GM21526 (cell line): ENCODE results near the gene FAM217A.

Experiments
- ATAC-seq: cut with Tn5 transposase; IDR thresholded peaks from one replicate; pipeline ENCODE4 v1.9.1; 2021; ENCODE audit warnings: moderate library complexity; ENCODE audit not compliant: unreplicated experiment, low FRiP score

Gene FAM217A

DNA sequence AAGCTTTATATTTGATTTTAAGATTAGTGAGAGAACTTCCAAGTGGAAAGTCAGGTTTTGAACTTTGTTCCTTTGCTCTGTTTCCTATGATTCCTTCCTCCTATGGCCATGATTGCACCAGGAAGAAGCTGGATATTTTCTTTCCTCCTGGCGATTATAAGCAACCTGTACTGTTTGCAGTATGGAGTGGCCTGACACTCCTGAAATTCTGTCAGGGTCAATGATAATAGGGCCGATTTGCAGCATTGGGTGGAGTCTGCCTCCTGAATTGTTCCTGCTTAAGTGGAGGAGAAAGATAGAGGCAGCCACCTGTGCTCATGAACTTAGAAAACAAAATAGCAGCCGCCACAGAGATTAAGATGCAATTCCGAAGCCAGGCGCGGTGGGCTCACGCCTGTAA, 9.8 kb upstream of the FAM217A start:
- no peak for ATAC-seq

DNA sequence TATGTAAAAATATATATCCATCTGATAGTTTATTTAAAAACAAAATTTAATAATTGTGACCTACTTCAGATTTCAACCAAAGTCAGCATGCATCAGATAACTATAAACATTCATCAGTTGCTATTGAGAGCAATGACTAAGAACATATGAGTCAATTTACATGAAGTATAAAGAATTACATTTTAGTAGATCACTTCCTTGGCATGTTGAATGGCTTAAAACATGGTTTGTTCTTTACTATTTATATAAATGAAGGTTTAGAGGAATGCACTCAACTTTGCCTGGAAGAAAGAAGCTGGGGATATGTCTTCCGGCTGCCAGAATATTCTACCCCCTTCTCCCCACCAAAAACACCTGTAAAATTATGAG, 6.4 kb upstream of the FAM217A start:
- no peak for ATAC-seq

DNA sequence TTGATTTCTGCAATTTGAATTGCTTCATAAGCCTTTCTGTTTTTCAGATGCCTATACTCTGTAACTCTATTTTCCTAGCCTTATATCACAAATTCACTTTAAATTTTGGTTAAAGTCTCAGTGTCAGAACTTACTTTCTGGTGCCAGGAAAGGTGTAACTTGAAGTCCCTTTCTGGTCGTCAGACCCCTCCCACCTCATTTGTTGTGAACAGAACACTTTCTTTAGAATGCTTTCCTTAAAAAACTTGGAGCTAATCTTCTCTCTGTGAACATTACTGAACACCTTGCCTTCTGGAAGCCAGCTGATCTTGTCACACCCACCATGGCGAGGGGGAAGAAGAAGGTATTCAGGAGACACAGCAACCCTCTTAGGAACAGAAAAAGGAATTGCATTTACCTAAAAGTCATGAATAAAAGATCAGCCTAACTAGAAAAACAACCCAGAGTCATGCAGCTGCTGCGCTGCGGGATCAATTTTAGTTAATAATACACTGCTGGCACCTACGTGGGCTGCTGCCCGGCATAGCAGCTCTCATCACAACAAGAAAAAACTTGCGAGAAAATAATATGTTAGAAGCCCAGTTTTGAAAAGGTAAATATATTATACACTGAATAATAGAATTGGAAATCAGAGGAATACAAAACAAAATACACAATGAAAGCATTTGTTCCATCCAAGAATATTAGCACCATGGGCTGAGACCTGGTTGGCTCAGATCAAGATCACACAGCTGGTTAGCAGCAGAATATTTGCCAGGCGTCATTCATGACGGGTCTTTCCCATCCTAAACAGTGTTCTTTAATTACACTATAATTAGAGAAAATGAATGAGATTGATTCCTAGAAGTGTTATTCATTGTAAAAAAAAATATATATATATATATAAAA, 5.8 kb upstream of the FAM217A start:
- no peak for ATAC-seq

DNA sequence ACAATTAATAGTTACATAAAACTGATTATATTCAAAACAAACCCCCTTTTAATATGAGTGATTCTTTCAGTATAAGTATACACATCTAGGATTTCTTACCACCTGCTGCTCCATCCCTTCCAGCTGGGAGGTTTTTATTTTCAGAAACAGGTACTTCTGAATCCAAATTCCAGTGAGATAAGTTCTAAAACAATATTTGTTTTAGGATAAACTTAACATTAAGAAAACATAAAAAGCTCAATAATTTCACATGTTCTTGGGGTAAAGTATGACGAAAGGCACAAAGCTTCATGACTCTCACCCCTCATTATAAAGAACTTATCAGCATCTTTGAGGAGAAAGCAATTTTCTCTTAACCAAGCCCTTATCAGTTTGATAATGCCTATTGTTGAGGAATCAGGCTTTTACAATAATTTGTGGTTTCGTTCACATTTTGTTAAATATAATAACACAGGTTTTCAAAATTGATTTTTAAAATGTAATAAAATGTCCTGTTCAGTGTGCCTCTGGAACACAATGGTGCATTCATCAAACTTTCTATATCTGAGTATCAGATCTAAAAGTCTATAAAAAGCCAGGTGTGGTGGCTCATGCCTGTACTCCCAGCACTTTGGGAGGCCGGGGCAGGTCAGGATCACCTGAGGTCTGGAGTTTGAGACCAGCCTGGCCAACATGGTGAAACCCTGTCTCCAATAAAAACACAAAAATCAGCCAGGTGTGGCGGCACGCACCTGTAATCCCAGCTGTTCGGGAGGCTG, 4.3 kb downstream of the FAM217A start:
- ATAC-seq = no peak

DNA sequence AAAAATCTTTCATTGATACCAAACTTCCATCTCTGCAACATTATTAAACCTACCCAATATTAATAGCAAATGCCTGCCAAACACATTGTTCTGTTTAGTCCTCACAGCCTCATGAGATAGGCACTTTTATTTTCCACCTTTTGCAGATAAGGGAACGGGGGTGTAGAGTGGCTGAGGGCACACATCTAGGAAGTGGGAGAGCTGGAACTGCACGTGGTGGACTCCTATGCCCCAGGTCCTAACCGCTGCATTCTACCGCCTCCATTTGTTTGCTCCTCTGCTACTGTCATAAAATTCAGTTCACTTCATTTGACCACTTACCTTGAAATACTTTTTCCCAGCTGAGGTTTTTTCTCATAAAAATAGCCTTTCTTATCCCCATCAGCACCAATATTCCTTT, 7.6 kb downstream of the FAM217A start:
- no peak for ATAC-seq

DNA sequence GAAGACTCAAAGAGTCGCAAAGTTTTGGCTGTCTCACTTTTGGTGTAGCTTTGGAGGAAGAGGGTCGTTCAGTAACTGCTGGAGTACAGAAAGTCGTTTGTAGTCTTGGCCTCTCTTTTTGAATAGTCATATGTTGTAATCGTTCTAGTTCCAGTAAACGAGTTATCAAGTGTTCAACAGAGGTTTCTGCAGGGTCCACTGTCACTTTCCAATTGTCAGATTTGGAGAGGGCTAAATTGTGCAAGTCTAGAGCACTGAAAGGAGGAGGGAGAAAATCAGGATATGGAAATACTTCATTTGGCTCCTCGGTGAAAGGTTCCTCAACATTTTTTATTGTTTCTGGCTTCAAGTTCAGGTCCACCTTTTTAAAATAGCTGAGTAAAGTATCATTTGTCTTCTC, 9.7 kb downstream of the FAM217A start:
- ATAC-seq = no peak

DNA sequence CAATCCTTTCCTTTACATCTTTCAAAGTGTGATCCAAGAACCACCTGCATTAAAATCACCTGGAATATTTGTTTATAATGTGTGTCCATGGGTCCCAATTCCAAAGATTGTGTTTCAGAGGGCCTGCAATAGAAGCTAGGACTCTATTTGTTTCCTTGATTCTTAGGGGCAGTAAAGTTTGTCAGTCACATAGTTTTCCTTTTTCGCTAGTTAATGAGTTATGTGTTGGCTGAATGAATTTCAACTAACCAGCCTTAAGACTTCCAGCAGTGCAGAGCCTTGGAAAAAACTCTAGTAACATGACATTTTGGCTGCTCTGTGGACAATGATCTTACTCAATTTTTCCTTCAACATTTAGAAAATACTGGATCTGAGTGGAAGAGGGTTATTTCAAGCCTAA, 11.3 kb downstream of the FAM217A start:
- no peak for ATAC-seq

DNA sequence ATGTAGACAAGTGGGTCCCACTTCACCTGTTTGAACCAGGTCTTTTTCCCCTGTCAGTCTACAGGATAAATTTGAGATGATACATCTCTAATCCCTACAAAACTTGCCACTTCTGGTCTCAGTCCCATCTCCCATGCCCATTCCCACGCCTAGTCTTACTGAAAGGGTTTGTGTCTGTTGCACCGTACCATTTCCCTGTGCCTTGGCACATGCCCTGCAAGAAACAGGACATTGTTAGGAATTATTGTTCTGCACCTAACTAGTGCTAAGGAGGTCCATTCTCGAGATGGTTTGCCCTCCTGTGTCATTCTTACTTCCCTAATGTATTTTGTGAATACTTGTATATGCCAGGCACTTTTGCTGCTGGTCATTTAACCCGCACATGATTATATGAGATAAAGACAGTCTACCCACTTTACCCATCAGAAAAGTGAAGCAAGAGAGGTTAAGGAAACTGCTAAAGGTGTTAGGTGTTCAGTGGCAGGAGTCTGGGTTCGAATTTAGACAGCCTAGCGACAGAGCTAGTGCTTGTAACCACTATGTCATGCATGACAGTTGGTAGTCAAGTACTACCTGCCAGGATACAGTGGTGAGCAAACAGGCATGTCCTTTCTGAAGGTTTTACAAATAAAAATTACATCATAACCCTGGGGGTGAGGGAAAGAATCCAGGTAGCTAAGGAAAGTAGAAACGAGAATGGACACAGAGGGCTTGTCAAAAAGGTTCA, 12.7 kb downstream of the FAM217A start:
- ATAC-seq = no peak

DNA sequence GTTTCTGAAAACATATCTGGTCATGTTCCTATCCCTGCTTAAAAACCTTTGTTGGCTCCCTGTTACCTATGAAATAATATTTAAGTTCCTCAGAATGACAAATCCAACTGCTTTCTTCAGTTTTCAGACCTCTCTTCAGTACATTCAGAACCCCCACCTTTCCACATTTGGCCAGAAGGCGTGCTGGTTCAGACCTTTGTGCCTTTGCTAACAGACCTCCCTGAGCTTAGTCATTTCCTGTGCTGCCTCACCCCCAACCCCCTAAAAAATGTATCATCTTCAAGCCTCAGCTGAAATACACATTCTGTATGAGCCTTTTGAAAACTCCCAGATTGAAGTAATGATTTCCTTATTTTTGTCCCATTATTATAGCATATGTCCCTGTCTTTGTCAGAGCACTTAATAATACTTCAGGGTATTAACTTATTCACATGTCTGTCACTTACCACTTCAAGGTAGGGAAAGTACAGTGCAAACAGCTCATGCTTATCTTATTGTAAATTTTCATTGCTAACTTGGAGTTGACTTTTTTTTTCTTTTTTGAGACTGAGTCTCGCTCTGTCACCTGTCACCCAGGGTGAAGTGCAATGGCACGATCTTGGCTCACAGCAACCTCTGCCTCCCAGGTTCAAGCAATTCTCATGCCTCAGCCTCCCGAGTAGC, 19.7 kb downstream of the FAM217A start:
- ATAC-seq = no peak

DNA sequence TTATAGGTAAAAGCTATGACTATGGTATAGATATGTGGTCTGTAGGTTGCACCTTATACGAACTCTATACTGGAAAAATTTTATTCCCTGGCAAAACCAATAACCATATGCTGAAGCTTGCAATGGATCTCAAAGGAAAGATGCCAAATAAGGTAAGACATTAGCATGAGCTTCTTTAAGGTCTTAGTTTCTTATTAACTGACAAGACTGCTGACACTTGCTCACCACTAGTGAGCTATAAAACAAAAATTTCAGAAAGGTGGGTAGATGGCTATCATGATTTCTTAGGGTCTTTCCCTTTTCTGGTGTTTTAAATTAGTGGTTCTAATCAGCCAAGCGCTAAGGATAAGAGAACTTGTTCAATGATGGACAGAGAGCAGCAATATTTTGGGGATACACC, 21.9 kb downstream of the FAM217A start:
- no peak for ATAC-seq

DNA sequence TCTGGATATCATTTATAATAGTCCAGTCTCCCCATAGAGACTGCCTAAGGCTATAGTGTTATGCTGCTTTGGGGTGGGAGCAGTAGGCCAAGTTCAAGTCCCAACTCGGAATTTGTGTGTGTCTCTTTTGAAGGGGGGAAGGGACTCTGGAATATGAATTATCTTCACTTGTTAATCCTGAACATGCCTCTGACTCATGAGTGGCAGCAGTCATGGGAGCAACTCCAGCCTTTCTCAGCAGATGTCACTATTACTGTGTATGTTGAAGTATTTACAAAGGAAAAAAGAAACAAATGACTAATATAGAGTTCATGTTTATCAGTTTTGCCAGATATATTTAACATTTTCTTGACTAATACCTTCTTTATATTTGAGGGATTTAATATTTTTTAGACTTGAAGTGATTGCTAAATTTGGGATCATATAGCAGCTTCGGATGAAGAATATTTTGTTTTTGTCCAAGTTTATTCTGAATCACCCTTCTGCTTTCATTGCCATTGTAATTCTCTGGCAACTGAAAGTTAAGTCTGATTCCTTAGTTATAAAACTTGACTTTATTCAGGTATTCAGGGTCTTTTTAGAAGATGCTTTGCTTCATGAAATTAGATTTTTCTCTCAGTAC, 23.4 kb downstream of the FAM217A start:
- no peak for ATAC-seq

DNA sequence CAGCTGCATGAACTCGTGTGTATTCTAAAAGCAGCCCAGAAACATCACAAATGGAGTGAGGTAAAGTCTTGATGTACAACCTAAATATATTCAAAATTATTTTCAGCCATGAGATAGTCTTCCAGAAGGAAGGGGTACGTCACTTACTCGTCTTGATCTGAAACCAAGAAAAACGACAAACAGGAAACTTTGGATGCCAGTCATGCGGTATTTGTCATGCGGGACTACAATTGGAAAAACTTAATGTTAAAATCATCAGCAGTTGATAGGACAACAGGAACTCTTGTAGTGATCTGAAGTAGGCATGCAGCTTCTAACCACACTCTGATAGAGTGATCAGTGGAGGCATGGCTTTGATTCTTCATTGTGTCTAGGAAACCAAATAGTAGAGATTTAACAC, 29.7 kb downstream of the FAM217A start:
- no peak for ATAC-seq

DNA sequence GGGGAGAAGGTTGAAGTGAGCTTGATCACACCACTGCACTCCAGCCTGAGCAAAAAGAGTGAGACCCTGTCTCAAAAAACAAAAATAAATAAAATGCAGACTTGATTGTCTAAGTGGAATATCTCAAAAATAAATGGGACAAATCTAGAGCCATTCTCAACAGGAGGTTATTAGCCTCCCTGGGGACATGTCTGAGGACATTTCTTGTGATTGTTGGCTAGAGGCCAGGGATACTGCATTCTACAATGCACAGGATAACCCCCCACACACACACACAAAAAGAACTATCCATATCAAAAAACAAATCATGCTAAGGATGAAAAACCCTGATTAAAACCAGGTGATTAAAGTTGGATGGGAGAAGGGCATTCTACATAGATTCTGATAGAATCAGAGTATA, 37.5 kb downstream of the FAM217A start:
- no peak for ATAC-seq

DNA sequence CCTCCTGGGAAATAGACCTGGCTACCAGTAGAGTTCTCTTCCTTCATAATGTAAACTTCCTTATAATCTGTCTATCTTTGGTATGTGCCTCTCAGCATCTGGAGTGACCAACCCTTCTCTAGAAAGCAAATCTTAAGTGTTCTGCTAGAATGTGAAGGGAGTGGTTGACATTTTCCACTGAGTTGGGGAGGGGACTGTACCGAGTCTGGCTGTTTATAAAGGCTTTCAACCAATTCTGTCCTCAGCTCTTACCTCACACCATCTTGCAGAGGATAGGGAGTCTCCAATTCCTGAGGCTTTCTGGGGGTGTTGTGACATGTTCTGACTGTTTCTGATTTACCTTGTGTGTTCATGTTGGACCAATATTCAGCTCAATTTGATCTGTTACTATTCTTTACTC, 39.6 kb downstream of the FAM217A start:
- no peak for ATAC-seq

DNA sequence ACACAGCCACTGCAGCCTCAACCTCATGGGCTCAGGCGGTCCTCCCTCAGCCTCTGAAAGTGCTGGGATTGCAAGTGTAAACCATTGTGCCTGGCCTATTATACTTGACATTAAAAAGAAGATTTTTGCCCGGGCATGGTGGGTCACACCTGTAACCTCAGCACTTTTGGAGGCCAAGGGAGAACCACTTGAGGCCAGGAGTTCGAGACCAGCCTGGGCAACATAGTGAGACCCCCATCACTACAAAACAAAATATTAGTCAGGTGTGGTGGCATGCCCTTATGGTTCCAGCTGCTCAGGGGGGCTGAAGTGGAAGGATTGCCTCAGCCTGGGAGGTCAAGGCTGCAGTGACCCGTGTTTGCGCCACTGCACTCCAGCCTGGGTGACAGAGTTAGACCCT, 42.4 kb downstream of the FAM217A start:
- ATAC-seq = no peak

DNA sequence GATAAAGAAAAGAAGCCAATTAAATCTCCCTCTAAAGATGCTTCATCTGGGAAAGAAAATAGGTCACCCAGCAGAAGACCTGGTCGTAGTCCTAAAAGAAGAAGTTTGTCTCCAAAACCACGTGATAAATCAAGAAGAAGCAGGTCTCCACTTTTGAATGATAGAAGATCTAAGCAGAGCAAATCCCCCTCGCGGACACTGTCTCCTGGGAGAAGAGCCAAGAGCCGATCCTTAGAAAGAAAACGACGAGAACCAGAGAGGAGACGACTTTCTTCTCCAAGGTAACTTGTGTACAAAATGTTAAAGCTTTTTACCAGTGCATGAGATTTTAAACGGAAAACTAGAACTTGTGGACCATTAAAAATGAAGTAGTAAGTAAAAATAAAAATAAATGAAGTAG, 46.5 kb downstream of the FAM217A start:
- no peak for ATAC-seq

DNA sequence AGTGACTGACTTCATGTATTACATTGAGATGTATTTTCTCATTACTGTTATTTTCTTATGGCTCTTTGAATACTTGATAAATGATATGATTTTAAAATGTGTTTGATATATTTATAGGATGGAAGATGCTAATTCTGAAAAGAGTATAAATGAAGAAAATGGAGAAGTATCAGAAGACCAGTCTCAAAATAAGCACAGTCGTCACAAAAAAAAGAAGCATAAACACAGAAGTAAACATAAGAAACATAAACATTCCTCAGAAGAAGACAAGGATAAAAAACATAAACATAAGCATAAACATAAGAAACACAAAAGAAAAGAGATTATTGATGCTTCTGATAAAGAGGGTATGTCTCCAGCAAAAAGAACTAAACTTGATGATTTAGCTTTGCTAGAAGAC, 47.5 kb downstream of the FAM217A start:
- no peak for ATAC-seq

DNA sequence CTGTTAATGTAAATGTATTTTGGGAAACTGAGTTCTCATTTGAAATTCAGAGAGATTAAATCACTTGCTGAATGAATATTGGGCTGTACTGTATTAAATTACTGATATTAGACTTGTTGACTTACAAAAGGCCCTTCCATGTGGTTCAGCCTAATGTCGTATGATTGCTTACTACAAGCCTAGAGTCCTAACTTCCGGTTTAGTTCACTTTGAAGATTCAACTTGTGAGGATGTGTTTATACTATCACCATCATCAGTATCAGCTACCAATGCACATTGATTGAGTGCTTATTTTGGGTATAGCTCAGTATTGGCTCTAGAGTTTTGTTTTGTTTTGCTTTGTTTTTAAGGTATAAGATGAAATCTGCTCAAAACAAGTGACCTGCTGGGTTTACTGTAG, 48.3 kb downstream of the FAM217A start:
- ATAC-seq = no peak

DNA sequence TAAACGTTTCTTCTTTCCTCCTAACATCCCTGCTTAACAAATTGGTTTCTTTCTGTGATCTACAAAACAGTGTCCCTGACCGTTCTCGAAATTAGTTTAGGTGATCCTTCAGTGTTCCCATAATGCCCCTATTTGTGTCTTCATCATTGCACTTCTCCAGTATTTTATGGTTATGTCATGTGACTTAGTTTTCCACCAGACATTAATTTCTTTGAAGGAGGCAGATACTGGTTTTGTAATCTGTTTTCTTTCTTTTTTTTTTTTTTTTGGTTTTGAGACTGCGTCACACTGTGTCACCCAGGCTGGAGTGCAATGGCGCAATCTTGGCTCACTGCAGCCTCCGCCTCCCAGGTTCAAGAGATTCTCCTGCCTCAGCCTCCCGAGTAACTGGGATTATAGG, 49.2 kb downstream of the FAM217A start:
- ATAC-seq = no peak

DNA sequence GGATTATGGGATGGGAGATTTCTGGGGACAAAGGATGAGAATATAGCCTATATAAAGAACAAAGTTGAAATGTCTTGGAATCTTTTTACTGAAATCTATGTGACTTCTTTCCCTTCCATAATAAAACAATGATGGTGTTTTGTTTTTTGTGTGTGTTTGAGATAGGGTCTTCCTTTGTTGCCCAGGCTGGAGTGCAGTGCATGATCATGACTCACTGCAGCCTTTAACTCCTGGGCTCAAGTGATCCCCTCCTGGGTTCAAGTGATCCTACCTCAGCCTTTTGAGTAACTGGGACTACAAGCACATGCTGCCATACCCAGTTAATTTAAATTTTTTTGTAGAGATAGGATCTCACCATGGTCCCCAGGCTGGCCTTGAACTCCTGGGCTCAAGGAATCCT, 50.9 kb downstream of the FAM217A start:
- ATAC-seq = no peak
